Measurements from ENCODE around the gene MIA2.

DNA sequence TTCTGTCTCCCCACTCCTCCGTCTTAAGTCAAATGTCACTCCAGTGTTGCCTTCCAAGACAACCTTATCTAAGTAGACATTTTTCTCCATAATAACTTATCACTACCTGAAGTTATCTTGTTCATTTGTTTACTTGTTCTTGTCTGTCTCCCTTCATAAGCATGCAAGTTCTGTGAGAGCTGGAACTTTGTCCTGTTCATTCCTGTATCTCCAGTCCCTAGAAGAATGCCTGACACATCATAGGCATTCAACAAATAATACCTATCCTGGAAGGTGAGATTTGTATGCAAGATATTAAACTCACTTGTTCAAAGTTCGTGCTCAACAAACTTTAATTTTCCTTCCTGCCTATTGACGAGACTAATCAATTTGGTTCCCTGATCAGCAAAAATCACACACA is 5.7 kb upstream of the MIA2 start:
- TF ChIP-seq, protein P1, sequence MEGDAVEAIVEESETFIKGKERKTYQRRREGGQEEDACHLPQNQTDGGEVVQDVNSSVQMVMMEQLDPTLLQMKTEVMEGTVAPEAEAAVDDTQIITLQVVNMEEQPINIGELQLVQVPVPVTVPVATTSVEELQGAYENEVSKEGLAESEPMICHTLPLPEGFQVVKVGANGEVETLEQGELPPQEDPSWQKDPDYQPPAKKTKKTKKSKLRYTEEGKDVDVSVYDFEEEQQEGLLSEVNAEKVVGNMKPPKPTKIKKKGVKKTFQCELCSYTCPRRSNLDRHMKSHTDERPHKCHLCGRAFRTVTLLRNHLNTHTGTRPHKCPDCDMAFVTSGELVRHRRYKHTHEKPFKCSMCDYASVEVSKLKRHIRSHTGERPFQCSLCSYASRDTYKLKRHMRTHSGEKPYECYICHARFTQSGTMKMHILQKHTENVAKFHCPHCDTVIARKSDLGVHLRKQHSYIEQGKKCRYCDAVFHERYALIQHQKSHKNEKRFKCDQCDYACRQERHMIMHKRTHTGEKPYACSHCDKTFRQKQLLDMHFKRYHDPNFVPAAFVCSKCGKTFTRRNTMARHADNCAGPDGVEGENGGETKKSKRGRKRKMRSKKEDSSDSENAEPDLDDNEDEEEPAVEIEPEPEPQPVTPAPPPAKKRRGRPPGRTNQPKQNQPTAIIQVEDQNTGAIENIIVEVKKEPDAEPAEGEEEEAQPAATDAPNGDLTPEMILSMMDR (IDR thresholded peaks at IDR 0.05; ENCODE audit: poor library complexity) = no peak
- no peak for TF ChIP-seq EZH2phosphoT487 (IDR thresholded peaks at IDR 0.05; ENCODE audit: low read depth, severe bottlenecking, unreplicated experiment)
- TF ChIP-seq EZH2 (IDR thresholded peaks at IDR 0.05; ENCODE audit: borderline replicate concordance) = no peak

All from hepatocyte (in vitro differentiated cells).